OCI-LY7 (cell line): ENCODE measurements around the gene LTBP4. TPM values are rescaled to one million over a fixed set of nuclear protein-coding genes. Genes with fewer than 3 reads are reported as not detected.

Source experiments
- BruUV-seq: library from RNA; stranded (reverse); fragments of 400-500 nt; replicated peaks from 2 replicates; lab custom pipeline; 2021; lab: Mats Ljungman, UMichigan
- CTCF ChIA-PET: fragments of 300-600 bp; sonication (Branson Sonifier 250); formaldehyde crosslinking; loops from one replicate; lab custom pipeline; 2022; ENCODE audit warnings: antibody characterized with exemption; ENCODE audit not compliant: unreplicated experiment; lab: Charles Lee
- POLR2A ChIA-PET: fragments of 300-600 bp; sonication (Branson Sonifier 250); formaldehyde crosslinking; loops from one replicate; lab custom pipeline; 2022; ENCODE audit warnings: antibody characterized with exemption; lab: Charles Lee
- DNase-seq: peaks from one replicate; pipeline ENCODE4 v3.0.0-alpha.2; 2015; ENCODE audit warnings: low spot score
- H2AFZ ChIP-seq: fragments of 200-600 bp; sonication (generic), shearing (Covaris generic); 2 replicates; pipeline ENCODE4 v1.6.1; 2014; ENCODE audit warnings: mild to moderate bottlenecking, antibody characterized with exemption, low read length, moderate library complexity
- H3K27ac ChIP-seq: fragments of 200-600 bp; sonication (generic); 2 replicates; pipeline ENCODE4 v1.5.1; 2014; ENCODE audit warnings: mixed run types, low read depth, mild to moderate bottlenecking, moderate library complexity, low read length, inconsistent platforms; ENCODE audit not compliant: poor library complexity, severe bottlenecking
- H3K36me3 ChIP-seq: fragments of 200-600 bp; sonication (generic); 2 replicates; pipeline ENCODE4 v1.6.1; 2014; ENCODE audit warnings: mild to moderate bottlenecking, antibody characterized with exemption, low read length, moderate library complexity, mixed read lengths; ENCODE audit not compliant: insufficient read depth
- H3K4me1 ChIP-seq: fragments of 200-600 bp; sonication (generic); 2 replicates; pipeline ENCODE4 v1.5.1; 2014; ENCODE audit warnings: mild to moderate bottlenecking, low read length; ENCODE audit not compliant: insufficient read depth, poor library complexity, severe bottlenecking
- H3K4me2 ChIP-seq: fragments of 200-600 bp; sonication (generic); 2 replicates; pipeline ENCODE4 v1.6.1; 2014; ENCODE audit warnings: mild to moderate bottlenecking, low read length
- H3K4me3 ChIP-seq: fragments of 200-600 bp; sonication (generic); 2 replicates; pipeline ENCODE4 v1.5.1; 2014; ENCODE audit warnings: mild to moderate bottlenecking, low read depth, low read length; ENCODE audit not compliant: poor library complexity, severe bottlenecking
- H3K79me2 ChIP-seq: fragments of 200-600 bp; sonication (generic); 2 replicates; pipeline ENCODE4 v1.6.1; 2016; ENCODE audit warnings: low read depth, mild to moderate bottlenecking, low read length, moderate library complexity, mixed read lengths; ENCODE audit not compliant: insufficient read depth
- H3K9me2 ChIP-seq: fragments of 200-600 bp; sonication (generic); 2 replicates; pipeline ENCODE4 v1.6.1; 2016; ENCODE audit warnings: mild to moderate bottlenecking, low read length, mixed read lengths; ENCODE audit not compliant: insufficient read depth
- H3K9me3 ChIP-seq: fragments of 200-600 bp; sonication (generic); 2 replicates; pipeline ENCODE4 v1.6.1; 2014; ENCODE audit warnings: mild to moderate bottlenecking, mixed run types, low read length, mixed read lengths
- H4K20me1 ChIP-seq: fragments of 200-600 bp; sonication (generic); 2 replicates; pipeline ENCODE4 v1.6.1; 2014; ENCODE audit warnings: mild to moderate bottlenecking, antibody characterized with exemption, low read length, moderate library complexity, mixed read lengths; ENCODE audit not compliant: insufficient read depth
- EZH2phosphoT487 ChIP-seq: fragments of 200-600 bp; sonication (generic); IDR thresholded peaks from 2 replicates; pipeline ENCODE4 v1.6.1; 2018; ENCODE audit warnings: low read depth, borderline replicate concordance, mild to moderate bottlenecking, mixed run types, antibody characterized with exemption, low read length, moderate library complexity, mixed read lengths
- intact Hi-C: fragments of 100-400 bp; cut with micrococcal nuclease; formaldehyde crosslinking; loops from one replicate; pipeline ENCODE4 v1.10.0; 2022; ENCODE audit not compliant: unreplicated experiment
- total RNA-seq, 2 experiments: library from RNA; depleted of rRNA in 1 of 2; stranded (reverse); fragments of >200 nt in 1 of 2; shearing (Covaris generic) in 1 of 2; gene quantifications; 2 replicates each; pipeline ENCODE4 v1.2.3, GENCODE V29; 2014 to 2022
- TF ChIP-seq, protein P1 (sequence below): fragments of 200-600 bp; sonication (generic); conservative IDR thresholded peaks from 2 replicates; pipeline ENCODE4 v1.5.1; 2014; ENCODE audit warnings: mild to moderate bottlenecking, antibody characterized with exemption, low read length, moderate library complexity, mixed read lengths

Gene LTBP4
- total RNA-seq, 2 experiments from 2014 or later: 44.5 to 108 TPM

DNA sequence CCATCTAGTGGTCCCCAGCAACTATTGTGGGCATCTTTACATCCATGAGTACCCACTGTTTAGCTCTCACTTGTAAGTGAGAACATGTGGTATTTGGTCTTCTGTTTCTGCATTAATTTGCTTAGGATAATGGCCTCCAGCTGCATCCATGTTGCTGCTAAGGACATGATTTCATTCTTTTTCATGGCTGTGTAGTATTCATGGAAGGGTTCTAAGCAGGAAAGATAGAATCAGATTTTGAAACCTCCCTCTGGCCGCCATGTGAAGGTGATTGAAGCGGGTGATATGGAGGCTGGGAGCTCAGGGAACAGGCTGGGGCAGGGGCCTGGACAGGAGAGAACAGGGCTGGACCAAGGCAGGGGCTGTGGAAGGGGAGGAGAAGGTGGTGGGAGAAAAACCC lies 20.1 kb downstream of the LTBP4 start:
- no TSS peak for BruUV-seq
- no peak for TF ChIP-seq EZH2phosphoT487
- TF ChIP-seq, protein P1, sequence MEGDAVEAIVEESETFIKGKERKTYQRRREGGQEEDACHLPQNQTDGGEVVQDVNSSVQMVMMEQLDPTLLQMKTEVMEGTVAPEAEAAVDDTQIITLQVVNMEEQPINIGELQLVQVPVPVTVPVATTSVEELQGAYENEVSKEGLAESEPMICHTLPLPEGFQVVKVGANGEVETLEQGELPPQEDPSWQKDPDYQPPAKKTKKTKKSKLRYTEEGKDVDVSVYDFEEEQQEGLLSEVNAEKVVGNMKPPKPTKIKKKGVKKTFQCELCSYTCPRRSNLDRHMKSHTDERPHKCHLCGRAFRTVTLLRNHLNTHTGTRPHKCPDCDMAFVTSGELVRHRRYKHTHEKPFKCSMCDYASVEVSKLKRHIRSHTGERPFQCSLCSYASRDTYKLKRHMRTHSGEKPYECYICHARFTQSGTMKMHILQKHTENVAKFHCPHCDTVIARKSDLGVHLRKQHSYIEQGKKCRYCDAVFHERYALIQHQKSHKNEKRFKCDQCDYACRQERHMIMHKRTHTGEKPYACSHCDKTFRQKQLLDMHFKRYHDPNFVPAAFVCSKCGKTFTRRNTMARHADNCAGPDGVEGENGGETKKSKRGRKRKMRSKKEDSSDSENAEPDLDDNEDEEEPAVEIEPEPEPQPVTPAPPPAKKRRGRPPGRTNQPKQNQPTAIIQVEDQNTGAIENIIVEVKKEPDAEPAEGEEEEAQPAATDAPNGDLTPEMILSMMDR: no peak
- no peak for DNase-seq
- Histone ChIP-seq H3K9me3 (no peaks in the 10 kb centered on the region), H3K79me2 (no peaks in the 10 kb centered on the region), H3K4me1 (no peaks in the 10 kb centered on the region), H3K36me3 (peaks cover 27% of the 10 kb centered on the region), H2AFZ (no peak overlapping the region), H3K4me2 (no peak overlapping the region), H3K4me3 (no peak overlapping the region), H3K27ac (no peak overlapping the region), H3K9me2 (no peaks in the 10 kb centered on the region), H4K20me1 (no peaks in the 10 kb centered on the region)
- CTCF ChIA-PET: no interaction called here
- intact Hi-C loops: no loop called here
- POLR2A ChIA-PET: no interaction called here

DNA sequence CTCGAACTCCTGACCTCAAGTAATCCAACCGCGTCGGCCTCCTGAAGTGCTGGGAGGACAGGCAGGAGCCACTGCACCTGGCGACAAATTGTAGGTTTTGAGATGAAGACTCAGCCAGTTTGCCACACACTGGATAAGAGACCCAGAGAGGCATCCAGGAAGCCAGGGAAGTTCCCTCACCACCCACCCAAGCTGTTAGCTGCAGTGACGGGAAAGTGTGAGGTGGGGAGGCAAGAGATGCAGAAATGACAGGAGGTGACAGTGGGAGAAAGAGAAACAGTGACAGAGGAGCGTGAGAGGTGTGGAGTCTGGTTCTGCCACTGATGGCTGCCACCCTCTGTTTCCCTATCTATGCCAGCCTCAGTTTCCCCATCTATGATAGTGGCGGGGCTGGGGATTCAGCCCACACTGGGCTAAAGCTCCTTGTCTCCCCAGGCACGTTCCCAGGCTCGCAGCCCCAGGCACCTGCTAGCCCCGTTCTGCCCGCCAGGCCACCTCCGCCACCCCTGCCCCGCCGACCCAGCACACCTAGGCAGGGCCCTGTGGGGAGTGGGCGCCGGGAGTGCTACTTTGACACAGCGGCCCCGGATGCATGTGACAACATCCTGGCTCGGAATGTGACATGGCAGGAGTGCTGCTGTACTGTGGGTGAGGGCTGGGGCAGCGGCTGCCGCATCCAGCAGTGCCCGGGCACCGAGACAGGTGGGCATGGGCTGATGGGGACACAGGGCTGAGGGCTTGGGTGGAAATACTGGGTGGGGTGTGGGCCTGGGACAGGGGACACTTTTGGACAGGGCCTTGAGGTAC lies 21.0 kb downstream of the LTBP4 start:
- Histone ChIP-seq H3K9me3 (no peaks in the 10 kb centered on the region), H3K4me3 (no peak overlapping the region), H3K4me1 (no peaks in the 10 kb centered on the region), H3K9me2 (no peaks in the 10 kb centered on the region), H2AFZ (no peak overlapping the region), H3K27ac (no peak overlapping the region), H3K79me2 (no peaks in the 10 kb centered on the region), H4K20me1 (no peaks in the 10 kb centered on the region), H3K36me3 (peaks cover 28% of the 10 kb centered on the region), H3K4me2 (no peak overlapping the region)
- intact Hi-C loops: no loop called here
- TF ChIP-seq EZH2phosphoT487: no peak
- TF ChIP-seq, protein P1: no peak
- ChIA-PET CTCF (no interaction called here), POLR2A (no interaction called here)
- BruUV-seq: no TSS peak
- no peak for DNase-seq

DNA sequence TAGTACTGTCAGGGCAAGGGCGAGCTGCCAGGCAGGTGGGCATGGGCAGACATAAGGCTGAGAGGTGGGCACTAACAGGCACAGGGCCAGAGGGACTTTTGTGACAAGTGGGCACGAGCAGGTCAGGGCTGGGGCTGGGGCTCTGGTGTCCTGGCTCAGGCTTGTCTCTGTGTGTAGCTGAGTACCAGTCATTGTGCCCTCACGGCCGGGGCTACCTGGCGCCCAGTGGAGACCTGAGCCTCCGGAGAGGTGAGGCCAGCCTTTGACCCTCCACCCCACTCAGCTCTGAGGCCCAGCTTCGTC lies 21.6 kb downstream of the LTBP4 start:
- CTCF ChIA-PET: no interaction called here
- Histone ChIP-seq H3K4me2 (no peak overlapping the region), H3K79me2 (no peaks in the 10 kb centered on the region), H3K4me1 (no peaks in the 10 kb centered on the region), H3K36me3 (peaks cover 28% of the 10 kb centered on the region), H3K27ac (no peak overlapping the region), H2AFZ (no peak overlapping the region), H4K20me1 (no peaks in the 10 kb centered on the region), H3K9me2 (no peaks in the 10 kb centered on the region), H3K9me3 (no peaks in the 10 kb centered on the region), H3K4me3 (no peak overlapping the region)
- POLR2A ChIA-PET: no interaction called here
- DNase-seq: no peak
- no TSS peak for BruUV-seq
- intact Hi-C loops: no loop called here
- TF ChIP-seq, protein P1: no peak
- no peak for TF ChIP-seq EZH2phosphoT487
